ENCODE data around the gene GRAP2. TPM values are rescaled to one million over a fixed set of nuclear protein-coding genes. Genes with fewer than 3 reads are reported as not detected.

The GRAP2 gene
- total and polyA plus RNA-seq, 10 of the 15 experiments (the other 5 are each of a cell fraction or from before 2014, with no cell fraction given): 3.3 to 79.1 (median 59.6) TPM

DNA sequence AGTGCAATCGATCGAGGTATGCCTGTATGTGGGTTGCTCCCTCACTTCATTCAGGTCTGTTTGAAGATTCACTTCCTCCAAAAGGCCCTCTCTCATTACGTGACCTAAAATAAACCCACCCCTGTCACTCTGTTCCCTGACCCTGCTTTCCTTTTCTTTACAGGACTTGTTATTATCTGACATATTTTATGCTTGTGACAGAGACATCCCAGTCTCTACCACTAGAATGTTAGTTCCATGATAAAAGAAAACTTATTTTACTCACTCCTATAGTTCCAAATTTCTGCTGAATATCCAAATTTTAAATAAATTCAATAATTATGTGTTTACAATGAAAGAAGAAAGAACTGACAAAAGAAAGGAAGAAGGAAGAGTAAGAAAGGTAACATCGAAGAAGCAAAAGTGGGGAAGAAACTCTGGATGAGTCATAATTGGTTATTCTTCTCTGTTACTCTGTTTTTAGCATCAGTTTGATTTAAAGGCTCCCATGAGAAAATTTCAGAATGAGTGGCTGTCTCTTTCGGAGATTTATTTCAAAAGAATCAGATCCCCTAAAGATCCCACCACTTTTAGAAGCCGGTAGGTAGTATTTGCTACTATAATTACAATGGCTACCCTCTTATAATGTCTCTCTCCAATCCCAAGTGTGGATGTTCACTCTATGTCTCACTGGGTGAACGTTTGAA is 40.8 kb upstream of the GRAP2 start (continued):
- no peak for TF ChIP-seq SREBF1 (IDR thresholded peaks at IDR 0.05; ENCODE audit: low read length)
- TF ChIP-seq, protein P1, sequence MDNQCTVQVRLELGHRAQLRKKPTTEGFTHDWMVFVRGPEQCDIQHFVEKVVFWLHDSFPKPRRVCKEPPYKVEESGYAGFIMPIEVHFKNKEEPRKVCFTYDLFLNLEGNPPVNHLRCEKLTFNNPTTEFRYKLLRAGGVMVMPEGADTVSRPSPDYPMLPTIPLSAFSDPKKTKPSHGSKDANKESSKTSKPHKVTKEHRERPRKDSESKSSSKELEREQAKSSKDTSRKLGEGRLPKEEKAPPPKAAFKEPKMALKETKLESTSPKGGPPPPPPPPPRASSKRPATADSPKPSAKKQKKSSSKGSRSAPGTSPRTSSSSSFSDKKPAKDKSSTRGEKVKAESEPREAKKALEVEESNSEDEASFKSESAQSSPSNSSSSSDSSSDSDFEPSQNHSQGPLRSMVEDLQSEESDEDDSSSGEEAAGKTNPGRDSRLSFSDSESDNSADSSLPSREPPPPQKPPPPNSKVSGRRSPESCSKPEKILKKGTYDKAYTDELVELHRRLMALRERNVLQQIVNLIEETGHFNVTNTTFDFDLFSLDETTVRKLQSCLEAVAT (IDR thresholded peaks at IDR 0.05): no peak; the same call in 1 of the 2 replicates
- no peak for TF ChIP-seq CBX3 (IDR thresholded peaks at IDR 0.05; ENCODE audit: borderline replicate concordance, low read depth)
- TF ChIP-seq, protein P2, sequence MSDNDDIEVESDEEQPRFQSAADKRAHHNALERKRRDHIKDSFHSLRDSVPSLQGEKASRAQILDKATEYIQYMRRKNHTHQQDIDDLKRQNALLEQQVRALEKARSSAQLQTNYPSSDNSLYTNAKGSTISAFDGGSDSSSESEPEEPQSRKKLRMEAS (IDR thresholded peaks at IDR 0.05; ENCODE audit: low read depth, low read length): no peak
- TF ChIP-seq, protein P3, sequence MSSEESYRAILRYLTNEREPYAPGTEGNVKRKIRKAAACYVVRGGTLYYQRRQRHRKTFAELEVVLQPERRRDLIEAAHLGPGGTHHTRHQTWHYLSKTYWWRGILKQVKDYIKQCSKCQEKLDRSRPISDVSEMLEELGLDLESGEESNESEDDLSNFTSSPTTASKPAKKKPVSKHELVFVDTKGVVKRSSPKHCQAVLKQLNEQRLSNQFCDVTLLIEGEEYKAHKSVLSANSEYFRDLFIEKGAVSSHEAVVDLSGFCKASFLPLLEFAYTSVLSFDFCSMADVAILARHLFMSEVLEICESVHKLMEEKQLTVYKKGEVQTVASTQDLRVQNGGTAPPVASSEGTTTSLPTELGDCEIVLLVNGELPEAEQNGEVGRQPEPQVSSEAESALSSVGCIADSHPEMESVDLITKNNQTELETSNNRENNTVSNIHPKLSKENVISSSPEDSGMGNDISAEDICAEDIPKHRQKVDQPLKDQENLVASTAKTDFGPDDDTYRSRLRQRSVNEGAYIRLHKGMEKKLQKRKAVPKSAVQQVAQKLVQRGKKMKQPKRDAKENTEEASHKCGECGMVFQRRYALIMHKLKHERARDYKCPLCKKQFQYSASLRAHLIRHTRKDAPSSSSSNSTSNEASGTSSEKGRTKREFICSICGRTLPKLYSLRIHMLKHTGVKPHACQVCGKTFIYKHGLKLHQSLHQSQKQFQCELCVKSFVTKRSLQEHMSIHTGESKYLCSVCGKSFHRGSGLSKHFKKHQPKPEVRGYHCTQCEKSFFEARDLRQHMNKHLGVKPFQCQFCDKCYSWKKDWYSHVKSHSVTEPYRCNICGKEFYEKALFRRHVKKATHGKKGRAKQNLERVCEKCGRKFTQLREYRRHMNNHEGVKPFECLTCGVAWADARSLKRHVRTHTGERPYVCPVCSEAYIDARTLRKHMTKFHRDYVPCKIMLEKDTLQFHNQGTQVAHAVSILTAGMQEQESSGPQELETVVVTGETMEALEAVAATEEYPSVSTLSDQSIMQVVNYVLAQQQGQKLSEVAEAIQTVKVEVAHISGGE (CRISPR knock-in tag; IDR thresholded peaks at IDR 0.05): no peak
- TF ChIP-seq MYC (IDR thresholded peaks at IDR 0.05; ENCODE audit: insufficient read depth, insufficient read length, insufficient replicate concordance, low read length, severe bottlenecking): no peak
- no peak for TF ChIP-seq E4F1 (IDR thresholded peaks at IDR 0.05; ENCODE audit: borderline replicate concordance, partially characterized antibody)
- TF ChIP-seq, protein P4, sequence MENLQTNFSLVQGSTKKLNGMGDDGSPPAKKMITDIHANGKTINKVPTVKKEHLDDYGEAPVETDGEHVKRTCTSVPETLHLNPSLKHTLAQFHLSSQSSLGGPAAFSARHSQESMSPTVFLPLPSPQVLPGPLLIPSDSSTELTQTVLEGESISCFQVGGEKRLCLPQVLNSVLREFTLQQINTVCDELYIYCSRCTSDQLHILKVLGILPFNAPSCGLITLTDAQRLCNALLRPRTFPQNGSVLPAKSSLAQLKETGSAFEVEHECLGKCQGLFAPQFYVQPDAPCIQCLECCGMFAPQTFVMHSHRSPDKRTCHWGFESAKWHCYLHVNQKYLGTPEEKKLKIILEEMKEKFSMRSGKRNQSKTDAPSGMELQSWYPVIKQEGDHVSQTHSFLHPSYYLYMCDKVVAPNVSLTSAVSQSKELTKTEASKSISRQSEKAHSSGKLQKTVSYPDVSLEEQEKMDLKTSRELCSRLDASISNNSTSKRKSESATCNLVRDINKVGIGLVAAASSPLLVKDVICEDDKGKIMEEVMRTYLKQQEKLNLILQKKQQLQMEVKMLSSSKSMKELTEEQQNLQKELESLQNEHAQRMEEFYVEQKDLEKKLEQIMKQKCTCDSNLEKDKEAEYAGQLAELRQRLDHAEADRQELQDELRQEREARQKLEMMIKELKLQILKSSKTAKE (IDR thresholded peaks at IDR 0.05; ENCODE audit: low read depth, poor library complexity, severe bottlenecking): peak; percentile 82
- TF ChIP-seq, protein P5, sequence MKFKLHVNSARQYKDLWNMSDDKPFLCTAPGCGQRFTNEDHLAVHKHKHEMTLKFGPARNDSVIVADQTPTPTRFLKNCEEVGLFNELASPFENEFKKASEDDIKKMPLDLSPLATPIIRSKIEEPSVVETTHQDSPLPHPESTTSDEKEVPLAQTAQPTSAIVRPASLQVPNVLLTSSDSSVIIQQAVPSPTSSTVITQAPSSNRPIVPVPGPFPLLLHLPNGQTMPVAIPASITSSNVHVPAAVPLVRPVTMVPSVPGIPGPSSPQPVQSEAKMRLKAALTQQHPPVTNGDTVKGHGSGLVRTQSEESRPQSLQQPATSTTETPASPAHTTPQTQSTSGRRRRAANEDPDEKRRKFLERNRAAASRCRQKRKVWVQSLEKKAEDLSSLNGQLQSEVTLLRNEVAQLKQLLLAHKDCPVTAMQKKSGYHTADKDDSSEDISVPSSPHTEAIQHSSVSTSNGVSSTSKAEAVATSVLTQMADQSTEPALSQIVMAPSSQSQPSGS (IDR thresholded peaks at IDR 0.05; ENCODE audit: low read length): peak; percentile 92
- 0 out of 2 replicates have a peak, but pooled peaks have one; percentile 44 for TF ChIP-seq DPF2 (IDR thresholded peaks at IDR 0.05)
- no peak for TF ChIP-seq LARP7 (IDR thresholded peaks at IDR 0.05)
